NCI-H748 (cell line): Measurements from ENCODE around the gene ESPNL.
A peak's percentile ranks its signal among the peaks of the same experiment; 100 is the strongest.

Experiments
- DNase-seq: peaks from one replicate; lab custom pipeline; 2025; ENCODE audit not compliant: unreplicated experiment; lab: John Stamatoyannopoulos, UW

Gene ESPNL

DNA sequence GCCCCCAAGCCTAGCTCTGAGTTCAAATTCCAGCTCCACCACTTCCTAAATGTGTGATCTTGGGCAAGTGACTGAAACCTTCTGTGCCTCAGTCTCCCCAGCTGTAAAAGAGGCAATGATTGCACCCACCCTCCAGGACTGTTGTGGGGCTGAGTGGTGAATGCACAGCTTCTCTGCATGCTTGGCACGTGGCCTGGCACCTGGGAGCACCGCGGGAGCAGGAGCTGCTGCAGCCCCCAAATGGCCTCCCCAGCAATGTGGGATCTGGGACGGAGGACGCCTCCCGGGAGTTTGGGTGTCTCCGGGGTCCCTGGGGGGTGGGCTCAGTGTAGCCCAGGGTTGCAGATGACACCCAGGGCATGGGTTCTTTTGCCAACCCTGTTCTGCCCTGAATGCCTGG lies 39.9 kb downstream of the ESPNL start:
- DNase-seq: no peak

DNA sequence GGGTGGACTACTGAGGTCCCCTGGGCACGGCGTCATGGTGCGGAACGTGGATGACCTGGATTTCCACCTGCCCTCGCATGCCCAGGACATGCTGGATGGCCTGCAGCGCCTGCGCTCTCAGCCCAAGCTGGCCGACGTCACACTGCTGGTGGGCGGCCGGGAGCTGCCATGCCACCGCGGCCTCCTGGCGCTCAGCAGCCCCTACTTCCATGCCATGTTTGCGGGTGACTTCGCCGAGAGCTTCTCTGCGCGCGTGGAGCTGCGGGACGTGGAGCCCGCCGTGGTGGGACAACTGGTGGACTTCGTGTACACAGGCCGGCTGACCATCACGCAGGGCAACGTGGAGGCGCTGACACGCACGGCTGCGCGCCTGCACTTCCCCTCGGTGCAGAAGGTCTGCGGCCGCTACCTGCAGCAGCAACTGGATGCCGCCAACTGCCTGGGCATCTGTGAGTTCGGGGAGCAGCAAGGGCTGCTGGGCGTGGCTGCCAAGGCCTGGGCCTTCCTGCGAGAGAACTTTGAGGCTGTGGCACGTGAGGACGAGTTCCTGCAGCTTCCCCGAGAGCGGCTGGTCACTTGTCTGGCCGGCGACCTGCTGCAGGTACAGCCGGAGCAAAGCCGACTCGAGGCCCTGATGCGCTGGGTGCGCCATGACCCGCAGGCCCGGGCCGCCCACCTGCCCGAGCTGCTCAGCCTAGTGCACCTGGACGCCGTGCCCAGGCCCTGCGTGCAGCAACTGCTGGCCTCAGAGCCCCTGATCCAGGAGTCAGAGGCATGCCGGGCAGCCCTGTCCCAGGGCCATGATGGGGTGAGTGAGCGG lies 40.8 kb downstream of the ESPNL start:
- DNase-seq: no peak

DNA sequence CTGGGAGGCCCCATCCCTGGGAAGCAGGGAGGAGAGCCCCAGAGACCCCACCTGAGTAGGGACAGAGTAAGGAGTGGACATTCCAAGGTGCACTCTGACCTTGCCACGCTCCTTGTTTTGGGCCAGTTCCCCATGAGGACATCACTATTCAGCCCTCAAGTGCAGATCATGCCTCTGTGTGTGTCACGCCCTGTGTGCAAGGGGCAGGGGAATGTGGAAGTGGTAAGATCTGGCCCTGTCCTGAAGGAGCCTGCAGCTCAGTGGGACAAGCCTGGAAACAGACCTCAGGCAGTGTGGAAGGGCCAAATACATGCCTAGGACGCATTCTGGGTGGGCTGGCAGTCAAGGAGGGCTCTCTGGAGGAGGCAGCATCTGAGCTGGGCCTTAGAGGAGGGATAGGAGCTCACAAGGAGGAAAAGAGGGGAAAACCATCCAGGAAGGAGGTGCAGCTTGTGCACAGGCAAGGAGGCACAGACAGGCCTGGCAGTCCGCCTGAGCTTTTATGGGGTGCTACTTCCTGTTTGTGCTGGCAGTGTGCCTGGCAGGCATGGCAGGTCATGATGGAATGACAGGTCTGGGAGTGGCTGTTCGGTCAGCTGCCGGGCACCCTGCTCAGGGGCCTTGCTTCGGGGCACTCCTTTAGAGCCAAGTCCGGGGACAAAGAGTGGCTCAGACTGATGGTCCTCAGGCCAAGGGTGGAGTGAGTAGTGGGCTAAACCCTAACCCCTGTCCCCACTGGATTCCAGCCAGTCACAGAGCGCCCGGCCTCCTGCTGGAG lies 41.6 kb downstream of the ESPNL start:
- peak; percentile 38 for DNase-seq

DNA sequence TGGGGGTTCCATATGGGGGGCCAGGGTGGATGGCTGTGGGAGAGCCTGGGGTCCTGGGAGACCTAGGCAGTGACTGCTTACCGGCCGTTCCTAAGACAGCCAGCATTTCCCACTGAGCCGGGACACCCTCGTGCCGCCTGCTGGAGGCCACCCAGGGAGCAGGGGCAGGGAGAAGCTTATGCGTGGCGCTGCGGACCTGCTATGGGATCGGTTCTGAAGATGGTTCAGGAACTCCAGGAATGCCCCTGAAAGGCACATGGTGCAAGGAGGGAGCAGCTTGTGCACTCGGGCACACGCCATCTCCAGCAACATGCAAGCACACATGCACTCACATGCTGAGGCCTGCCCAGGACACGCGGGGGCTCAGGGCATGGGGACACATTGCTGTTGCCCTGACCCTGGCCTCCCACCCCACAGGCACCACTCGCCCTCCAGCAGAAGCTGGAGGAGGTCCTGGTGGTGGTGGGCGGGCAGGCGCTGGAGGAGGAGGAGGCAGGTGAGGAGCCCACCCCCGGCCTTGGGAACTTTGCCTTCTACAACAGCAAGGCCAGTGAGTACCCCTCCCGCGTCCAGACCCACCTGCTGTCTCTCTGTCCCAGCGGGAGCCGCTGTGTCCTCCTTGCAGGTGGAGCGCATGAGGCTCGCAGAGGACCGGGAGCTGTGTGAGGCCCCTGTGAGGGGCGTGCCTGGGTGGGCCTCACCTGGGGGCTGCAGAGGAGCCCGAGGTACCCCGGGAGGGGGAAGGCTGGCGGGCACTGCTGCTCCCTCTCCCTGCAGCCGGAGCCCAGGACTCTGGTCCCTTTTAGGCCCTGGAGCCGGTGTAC lies 42.5 kb downstream of the ESPNL start:
- DNase-seq: no peak

DNA sequence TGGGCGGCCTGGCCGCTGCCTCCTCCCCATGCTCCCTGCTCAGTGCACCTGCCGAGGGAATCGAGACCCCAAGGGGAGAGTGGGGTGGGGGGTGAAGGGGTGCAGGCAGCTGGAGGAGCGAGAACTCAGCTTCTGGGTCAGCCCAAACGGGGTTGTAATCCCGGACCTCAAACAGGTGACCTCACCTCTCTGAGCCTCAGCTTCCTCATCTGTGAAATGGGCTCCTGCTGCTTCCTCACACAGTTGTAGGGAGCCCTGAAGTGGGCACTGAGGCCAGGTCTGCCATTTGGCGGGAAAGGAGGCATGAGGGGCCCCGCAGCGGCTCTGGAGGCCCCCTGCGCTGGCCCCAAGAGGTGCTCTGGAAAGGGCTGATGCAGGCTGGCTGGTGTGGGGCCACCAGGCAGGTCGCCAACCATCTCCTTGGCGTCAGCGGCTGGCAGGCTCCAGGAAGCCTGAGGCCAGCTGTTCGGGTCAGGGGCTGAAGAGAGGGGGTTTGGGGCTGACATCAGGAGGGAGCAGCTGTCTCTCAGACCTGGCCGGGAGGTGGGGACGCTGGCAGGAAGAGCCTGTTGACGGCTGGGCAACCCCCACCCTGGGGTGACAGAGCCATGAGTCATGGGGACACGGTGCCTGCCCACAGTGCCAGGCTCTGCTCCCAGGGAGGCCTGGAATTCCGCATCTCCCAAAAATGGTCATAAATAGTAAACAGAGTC lies 43.3 kb downstream of the ESPNL start:
- no peak for DNase-seq

DNA sequence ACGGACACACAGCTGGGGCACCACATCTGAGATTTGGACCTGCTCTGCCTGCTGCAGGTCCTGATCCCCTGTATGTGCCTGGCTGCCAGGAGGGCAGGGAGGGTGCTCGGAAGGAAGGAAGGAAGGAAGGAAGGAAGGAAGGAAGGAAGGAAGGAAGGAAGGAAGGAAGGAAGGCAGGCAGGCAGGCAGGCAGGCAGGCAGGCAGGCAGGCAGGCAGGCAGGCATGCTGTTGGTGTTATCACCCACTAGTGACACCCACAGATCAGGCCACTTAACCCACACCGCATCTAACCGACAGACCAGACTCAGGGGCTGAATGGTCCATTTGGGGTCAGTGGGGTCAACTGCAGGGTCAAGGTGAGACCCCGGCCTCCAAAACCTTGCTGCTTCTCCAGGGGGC lies 44.1 kb downstream of the ESPNL start:
- no peak for DNase-seq

DNA sequence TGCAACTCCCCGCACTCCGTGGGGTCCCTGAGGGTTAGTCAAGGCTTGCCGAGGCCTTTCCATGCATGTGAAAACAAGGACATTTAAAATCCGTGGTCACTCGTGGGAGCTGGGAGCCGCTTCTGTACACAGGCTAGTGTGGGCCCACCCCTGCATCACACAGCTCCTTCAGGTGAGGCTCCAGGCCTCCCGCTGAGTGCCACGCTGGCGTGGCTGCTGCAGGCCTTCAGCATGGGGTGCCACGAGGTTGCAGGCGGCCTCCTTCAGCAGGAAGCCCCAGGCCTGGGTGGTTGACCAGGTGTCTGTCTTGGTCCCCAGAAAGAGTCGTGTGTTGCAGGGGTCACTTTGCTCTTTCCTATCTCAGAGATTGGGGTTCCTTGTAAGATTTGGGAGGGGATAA lies 44.9 kb downstream of the ESPNL start:
- DNase-seq: no peak

DNA sequence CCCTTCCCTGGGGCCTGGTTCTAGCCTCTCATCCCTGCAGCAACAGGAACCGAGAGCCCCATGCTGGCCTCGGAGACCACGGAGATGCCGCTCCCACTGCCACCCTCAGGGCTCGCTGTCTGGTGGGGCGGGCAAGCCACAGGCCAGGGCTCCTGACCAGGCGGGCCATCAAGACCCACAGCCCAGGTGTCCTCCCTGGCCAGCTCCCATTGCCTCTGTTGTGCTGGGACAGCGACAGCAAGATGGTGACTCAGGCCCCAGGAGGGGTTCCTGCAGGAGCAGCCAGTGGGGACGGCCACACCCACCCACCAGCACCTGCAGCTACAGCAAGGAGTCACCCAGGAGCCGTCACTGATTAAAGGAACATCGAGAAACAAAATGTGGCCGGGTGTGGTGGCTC lies 45.7 kb downstream of the ESPNL start:
- no peak for DNase-seq

DNA sequence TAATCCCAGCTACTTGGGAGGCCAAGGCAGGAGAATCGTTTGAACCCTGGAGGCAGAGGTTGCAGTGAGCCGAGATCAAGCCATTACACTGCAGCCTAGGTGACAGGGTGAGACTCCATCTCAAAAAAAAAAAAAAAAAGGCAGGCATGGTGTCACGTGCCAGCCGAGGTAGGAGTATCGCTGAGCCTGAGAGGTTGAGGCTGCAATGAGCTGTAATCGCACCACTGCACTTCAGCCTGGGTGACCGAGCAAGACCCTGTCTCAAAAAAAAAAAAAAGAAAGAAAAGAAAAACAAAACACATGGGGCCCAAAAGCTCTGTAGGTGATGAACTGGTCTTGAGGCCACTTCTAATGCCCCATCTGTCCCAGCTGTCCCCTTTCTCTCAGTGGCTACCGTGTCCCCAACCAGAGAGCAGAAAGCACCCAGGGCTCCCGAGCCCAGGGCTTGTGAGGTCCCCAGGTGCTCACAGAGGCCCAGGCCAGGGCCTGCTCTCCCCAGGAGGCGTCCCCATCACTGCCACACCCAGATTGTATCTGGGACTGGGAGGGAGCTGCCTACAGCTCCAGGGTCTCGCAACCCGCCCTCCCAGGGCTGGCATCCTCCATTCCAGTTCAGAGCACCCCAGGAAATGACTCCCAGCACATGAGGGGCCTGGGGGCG lies 46.9 kb downstream of the ESPNL start:
- no peak for DNase-seq

DNA sequence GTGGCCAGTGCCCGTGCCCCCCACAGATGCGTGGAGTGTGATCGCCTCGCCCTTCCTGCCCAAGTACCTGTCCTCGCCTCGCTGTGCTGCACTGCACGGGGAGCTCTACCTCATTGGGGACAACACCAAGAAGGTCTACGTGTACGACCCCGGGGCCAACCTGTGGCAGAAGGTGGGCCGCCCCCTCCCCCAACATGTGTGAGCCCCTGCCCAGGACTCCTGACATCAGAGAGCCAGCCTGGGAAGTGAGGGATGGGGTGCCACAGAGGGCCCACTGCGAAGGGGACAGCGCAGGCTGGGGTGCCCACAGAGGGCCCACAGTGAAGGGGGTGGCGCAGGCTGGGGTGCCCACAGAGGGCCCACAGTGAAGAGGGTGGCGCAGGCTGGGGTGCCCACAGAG lies 48.8 kb downstream of the ESPNL start:
- no peak for DNase-seq

DNA sequence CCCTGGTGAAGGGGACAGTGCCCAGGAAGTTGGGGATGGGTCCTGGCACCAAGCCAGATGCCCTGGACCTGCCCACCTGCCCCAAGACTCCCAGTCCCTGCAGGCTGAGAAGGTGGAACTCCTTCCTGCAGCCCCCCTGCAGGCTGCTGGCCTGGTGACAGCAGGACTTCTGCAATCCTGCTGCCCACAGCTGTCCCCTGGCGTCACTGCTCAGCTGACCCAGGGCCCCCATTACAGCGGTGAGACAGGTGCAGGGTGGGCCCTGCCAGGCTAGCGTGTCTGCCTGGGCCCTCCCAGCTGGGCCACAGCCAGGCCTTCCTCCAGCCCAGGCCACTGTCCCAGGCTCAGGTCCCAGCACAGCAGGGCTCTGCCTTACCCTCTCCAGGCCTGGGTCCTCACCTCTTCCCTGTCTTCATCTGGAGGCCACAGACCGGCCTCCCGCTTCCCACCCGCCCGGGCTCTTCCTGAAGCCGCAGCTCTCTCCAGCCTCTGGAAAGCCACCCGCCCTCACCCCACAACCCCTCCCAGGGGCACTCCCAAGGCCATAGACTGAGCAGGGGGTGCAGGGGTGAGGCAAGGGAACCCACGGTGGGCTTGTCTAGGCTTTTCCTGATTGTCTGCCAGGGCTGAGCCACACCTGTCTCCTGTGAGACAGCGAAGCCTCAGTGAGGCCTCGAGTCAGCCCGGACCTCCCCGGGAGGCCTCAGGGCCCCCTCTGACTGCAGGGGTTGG lies 49.9 kb downstream of the ESPNL start:
- DNase-seq: no peak

DNA sequence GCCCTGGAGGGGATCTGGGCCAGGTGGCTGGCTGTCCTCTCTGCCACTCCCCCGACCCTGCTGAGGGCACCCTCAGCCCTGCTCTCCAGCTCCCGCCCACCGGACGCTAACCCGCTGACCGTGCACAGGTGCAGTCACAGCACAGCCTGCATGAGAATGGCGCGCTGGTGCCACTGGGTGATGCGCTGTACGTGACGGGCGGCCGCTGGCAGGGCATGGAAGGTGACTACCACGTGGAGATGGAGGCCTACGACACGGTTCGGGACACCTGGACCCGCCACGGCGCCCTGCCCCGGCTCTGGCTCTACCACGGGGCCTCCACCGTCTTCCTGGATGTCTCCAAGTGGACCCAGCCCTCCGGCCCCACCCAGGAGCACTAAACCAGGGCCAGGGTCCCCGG lies 50.5 kb downstream of the ESPNL start:
- DNase-seq: no peak

DNA sequence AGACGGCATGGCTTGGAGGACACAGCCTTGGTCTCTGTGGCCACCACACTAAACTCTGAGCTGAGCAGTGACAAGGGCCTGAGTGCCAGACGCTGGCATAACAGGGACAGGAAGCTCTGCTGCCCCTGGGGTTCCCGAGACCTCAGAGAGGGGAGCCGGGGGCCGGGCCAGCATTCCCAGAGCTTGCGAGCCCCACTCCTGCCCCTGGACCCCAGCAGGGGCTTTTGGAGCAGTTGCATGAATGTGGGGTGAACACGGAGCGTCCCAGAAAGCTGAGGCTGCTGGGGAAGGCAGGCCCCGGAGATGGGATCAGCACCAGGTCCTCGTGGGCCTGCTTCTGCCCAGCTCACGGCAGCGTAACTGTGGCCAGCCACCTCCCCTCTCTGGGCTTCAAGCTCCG lies 51.1 kb downstream of the ESPNL start:
- DNase-seq: no peak

DNA sequence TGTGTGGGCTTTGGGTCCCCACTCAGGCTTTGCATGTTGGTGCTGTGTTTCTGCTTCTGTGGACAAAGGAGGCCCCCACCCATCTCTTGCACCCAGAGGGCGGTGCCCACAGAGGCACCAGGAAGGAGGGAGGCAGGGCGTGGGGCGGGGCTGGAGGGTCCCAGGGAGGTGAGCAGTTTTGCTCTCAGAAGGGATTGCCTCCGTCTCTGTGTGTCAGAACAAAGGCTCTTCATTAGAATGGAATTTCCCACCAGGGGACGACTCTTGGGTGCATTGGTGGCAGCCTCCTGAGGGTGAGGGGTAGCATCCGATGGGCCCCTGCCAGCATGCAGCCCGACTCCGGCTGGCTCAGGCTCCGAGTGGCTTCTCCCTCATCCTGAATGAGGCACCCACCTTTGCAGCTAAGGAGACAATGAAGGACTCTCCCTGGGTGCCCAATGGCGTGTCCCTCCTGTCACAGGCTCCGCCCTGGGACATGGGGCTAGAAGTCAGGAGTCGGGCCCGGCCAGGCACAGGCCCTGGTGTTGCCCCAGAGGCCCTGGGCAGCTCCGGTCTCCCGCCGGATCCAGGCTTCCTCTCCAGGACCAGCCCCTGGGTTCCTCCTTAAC lies 51.6 kb downstream of the ESPNL start:
- DNase-seq: no peak

DNA sequence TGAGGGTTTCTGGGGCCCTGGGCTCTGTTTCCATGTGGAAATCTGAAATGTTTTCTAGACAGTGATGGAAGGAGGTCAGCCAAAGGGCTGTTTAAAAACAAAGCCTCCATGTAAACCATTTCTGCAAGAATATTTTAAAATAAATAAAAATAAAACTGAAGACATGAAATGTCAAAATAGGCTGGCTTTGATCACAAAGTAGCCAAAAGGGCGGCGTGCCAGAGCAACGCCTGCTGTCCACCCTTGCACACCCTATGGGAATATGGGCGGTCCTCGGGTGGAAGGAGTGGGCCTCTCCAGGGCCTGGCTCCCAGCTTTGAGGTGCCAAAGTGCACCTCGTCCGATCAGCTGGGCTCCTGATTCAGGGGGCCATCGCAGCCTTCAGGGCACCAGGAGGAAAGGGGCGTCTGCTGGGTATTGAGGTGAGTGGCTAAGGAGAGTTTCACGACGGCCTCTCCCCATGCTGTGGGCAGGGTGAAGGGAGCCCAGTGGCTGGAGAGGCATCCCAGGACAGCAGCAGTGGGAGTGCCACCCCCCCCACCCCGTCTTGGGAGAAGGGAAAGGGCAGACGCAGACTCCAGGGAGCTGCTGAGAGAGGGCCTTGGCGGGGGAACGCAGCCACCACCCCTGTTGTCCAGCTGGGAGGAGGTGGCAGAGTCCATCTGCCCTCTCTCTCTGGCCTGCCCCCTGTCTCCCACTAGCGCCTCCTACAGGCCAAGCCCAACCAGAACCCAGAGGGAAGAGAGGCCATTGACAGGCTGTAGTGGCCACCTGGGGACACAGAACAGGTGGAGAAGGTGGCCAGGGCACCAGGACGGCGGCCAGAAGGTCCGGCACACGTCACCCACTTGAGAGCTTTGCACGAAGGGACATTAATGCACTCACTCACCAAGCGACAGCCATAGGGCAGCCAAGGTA lies 52.9 kb downstream of the ESPNL start:
- DNase-seq: no peak

DNA sequence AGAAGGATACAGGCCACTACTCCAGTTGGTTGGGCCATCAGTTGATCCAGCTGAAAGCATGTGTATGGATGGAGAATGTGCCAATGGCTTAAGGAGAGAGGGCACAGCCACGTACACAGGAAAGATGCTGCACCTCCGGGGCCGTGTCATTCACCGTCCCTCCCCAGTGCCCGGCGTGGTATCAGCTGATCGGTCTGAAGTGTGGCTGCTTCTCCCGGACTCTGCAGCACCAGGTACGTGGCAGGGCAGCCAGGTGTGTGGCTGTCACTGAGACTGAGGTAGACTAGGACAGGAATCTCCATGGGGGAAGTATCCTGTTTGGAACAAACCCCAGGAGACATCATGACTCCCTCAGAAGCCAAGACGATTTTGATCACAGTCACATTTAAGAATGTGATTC lies 54.4 kb downstream of the ESPNL start:
- no peak for DNase-seq

DNA sequence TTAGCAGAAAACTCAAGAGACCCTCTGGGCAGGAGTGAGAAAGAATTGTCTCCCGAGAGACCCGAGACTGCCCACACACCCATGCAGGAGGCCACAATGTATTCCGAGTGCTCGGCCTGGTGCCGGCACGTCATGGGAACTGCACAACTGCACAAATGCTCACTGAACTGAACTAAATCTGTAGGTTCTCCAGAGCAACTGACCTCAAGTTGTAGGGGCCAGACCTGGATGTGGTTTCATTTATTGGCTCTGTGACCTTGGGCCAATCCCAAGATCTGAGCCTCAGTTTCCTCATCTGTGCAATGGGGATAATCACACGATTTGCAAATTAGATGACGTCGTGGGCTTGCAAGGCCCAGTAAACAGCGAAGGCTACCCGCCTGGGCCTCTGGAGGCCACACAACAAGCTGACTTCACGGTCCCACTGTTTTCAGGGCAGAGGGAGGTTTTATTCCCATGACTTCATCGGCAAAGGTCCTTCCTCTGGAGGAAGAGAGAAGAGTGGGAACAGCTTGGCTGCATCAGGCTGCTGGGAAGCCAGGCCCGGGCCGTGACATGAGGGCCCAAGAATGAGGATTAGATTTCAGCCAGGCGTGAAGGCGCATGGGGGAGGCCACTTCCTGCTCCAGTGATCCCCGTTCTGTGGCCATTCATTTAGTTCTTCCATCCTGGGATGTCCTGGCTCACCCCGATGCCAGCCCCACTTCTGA lies 55.1 kb downstream of the ESPNL start:
- no peak for DNase-seq
